H9 (cell line): ENCODE results near the gene LTB4R. TPM values are rescaled to one million over a fixed set of nuclear protein-coding genes. Genes with fewer than 3 reads are reported as not detected.
A peak's percentile ranks its signal among the peaks of the same experiment; 100 is the strongest.

Experiments
- DNase-seq: peaks from one replicate; pipeline ENCODE4 v3.0.0-alpha.2; 2017
- H2AFZ ChIP-seq: one replicate; pipeline ENCODE4 v1.6.1; 2013; ENCODE audit warnings: mild to moderate bottlenecking, low read length, control low read depth, moderate library complexity
- H2AK5ac ChIP-seq: 2 replicates; pipeline ENCODE4 v1.6.1; 2013; ENCODE audit warnings: low read length, control low read depth, mixed read lengths; ENCODE audit not compliant: insufficient read length
- H2BK120ac ChIP-seq: one replicate; pipeline ENCODE4 v1.6.1; 2013; ENCODE audit warnings: low read depth, mild to moderate bottlenecking, low read length, control low read depth, inconsistent platforms; ENCODE audit not compliant: poor library complexity, severe bottlenecking
- H2BK12ac ChIP-seq: 2 replicates; pipeline ENCODE4 v1.6.1; 2013; ENCODE audit warnings: low read length, control low read depth, mixed read lengths, low read depth; ENCODE audit not compliant: insufficient read length
- H2BK15ac ChIP-seq: 2 replicates; pipeline ENCODE4 v1.6.1; 2013; ENCODE audit warnings: low read depth, low read length, control low read depth
- H2BK20ac ChIP-seq: one replicate; pipeline ENCODE4 v1.6.1; 2013; ENCODE audit warnings: low read depth, mild to moderate bottlenecking, low read length, control low read depth, inconsistent platforms; ENCODE audit not compliant: poor library complexity, severe bottlenecking
- H2BK5ac ChIP-seq: 2 replicates; pipeline ENCODE4 v1.6.1; 2013; ENCODE audit warnings: low read length, control low read depth, mixed read lengths; ENCODE audit not compliant: insufficient read length
- H3K14ac ChIP-seq: 2 replicates; pipeline ENCODE4 v1.6.1; 2013; ENCODE audit warnings: low read length, control low read depth; ENCODE audit not compliant: insufficient read depth
- H3K18ac ChIP-seq: 2 replicates; pipeline ENCODE4 v1.6.1; 2013; ENCODE audit warnings: low read depth, mild to moderate bottlenecking, mixed read lengths, low read length, control low read depth; ENCODE audit not compliant: insufficient read length
- H3K23ac ChIP-seq: 2 replicates; pipeline ENCODE4 v1.6.1; 2013; ENCODE audit warnings: low read length, control low read depth, mixed read lengths, low read depth; ENCODE audit not compliant: insufficient read length
- H3K23me2 ChIP-seq: 2 replicates; pipeline ENCODE4 v1.6.1; 2013; ENCODE audit warnings: low read depth, mild to moderate bottlenecking, mixed read lengths, low read length, control low read depth; ENCODE audit not compliant: insufficient read length, poor library complexity, severe bottlenecking
- H3K27ac ChIP-seq: 2 replicates; pipeline ENCODE4 v1.5.1; 2013; ENCODE audit warnings: low read length, control low read depth, mixed read lengths, low read depth; ENCODE audit not compliant: insufficient read length
- H3K27me3 ChIP-seq: 2 replicates; pipeline ENCODE4 v1.6.1; 2013; ENCODE audit warnings: low read length, control low read depth, inconsistent platforms; ENCODE audit not compliant: insufficient read depth
- H3K4ac ChIP-seq: 2 replicates; pipeline ENCODE4 v1.6.1; 2013; ENCODE audit warnings: low read depth, mild to moderate bottlenecking, control low read depth, inconsistent platforms, low read length, moderate library complexity
- H3K4me1 ChIP-seq: 2 replicates; pipeline ENCODE4 v1.6.1; 2013; ENCODE audit warnings: low read length, control low read depth, inconsistent platforms; ENCODE audit not compliant: insufficient read depth
- H3K4me2 ChIP-seq: 2 replicates; pipeline ENCODE4 v1.6.1; 2013; ENCODE audit warnings: low read length, control low read depth, mixed read lengths; ENCODE audit not compliant: insufficient read length, insufficient read depth
- H3K56ac ChIP-seq: 2 replicates; pipeline ENCODE4 v1.6.1; 2013; ENCODE audit warnings: low read depth, mild to moderate bottlenecking, mixed read lengths, low read length, control low read depth; ENCODE audit not compliant: insufficient read length
- H3K79me1 ChIP-seq: 2 replicates; pipeline ENCODE4 v1.6.1; 2013; ENCODE audit warnings: low read depth, mild to moderate bottlenecking, moderate library complexity, low read length, control low read depth, inconsistent platforms; ENCODE audit not compliant: insufficient read depth, poor library complexity, severe bottlenecking
- H3K79me2 ChIP-seq: 2 replicates; pipeline ENCODE4 v1.6.1; 2013; ENCODE audit warnings: low read length, control low read depth, inconsistent platforms; ENCODE audit not compliant: insufficient read depth
- H3K9ac ChIP-seq: 2 replicates; pipeline ENCODE4 v1.6.1; 2013; ENCODE audit warnings: low read length, control low read depth, mixed read lengths; ENCODE audit not compliant: insufficient read length; ENCODE audit errors: extremely low read depth
- H3K9me3 ChIP-seq: one replicate; pipeline ENCODE4 v1.6.1; 2013; ENCODE audit warnings: low read depth, low read length, inconsistent platforms; ENCODE audit not compliant: control insufficient read depth
- H3T11ph ChIP-seq: one replicate; pipeline ENCODE4 v1.6.1; 2013; ENCODE audit warnings: mild to moderate bottlenecking, low read length, control low read depth, inconsistent platforms
- H4K20me1 ChIP-seq: one replicate; pipeline ENCODE4 v1.6.1; 2013; ENCODE audit not compliant: control insufficient read depth, insufficient read length, insufficient read depth
- H4K5ac ChIP-seq: 2 replicates; pipeline ENCODE4 v1.6.1; 2013; ENCODE audit warnings: low read depth, mild to moderate bottlenecking, mixed read lengths, low read length, control low read depth; ENCODE audit not compliant: insufficient read length
- H4K8ac ChIP-seq: replicated peaks from 2 replicates; pipeline ENCODE4 v1.6.1; 2013; ENCODE audit warnings: low read length, control low read depth, mixed read lengths, low read depth; ENCODE audit not compliant: insufficient read length
- H4K91ac ChIP-seq: 2 replicates; pipeline ENCODE4 v1.6.1; 2013; ENCODE audit warnings: low read depth, mild to moderate bottlenecking, moderate library complexity, mixed read lengths, low read length, control low read depth; ENCODE audit not compliant: insufficient read length
- H3K27ac Mint-ChIP-seq, 3 experiments: 2 replicates in 2 of 3; 3 replicates in 1 of 3; pipeline ENCODE4 v1.8.0; 2020 to 2021; ENCODE audit warnings: mixed read lengths in 3 of 3, mild to moderate bottlenecking in 1 of 3, moderate library complexity in 1 of 3
- H3K27me3 Mint-ChIP-seq: 2 replicates; pipeline ENCODE4 v1.8.0; 2021; ENCODE audit warnings: low read depth, mild to moderate bottlenecking, moderate library complexity, mixed read lengths
- H3K36me3 Mint-ChIP-seq, 3 experiments: 2 replicates in 2 of 3; 3 replicates in 1 of 3; pipeline ENCODE4 v1.8.0; 2020 to 2021; ENCODE audit warnings: low read depth in 3 of 3, mixed read lengths in 3 of 3; ENCODE audit not compliant: insufficient read depth in 1 of 3
- H3K4me1 Mint-ChIP-seq, 2 experiments: 2 replicates each; pipeline ENCODE4 v1.8.0; 2020; ENCODE audit warnings: mixed read lengths in 2 of 2
- H3K4me3 Mint-ChIP-seq, 2 experiments: 2 replicates in 1 of 2; 3 replicates in 1 of 2; pipeline ENCODE4 v1.8.0; 2020 to 2021; ENCODE audit warnings: mild to moderate bottlenecking in 2 of 2, mixed read lengths in 2 of 2, moderate library complexity in 1 of 2
- H3K9me3 Mint-ChIP-seq, 2 experiments: 2 replicates in 1 of 2; 3 replicates in 1 of 2; pipeline ENCODE4 v1.8.0; 2020; ENCODE audit warnings: mild to moderate bottlenecking in 2 of 2, mixed read lengths in 2 of 2, moderate library complexity in 1 of 2
- WGBS: extraction: QIAGEN DNeasy Blood & Tissue Kit; methylation state at CpG from one replicate; pipeline ENCODE4 v1.1.7; 2013; ENCODE audit warnings: missing lambda C conversion rate, low lambda C conversion rate, mixed read lengths; ENCODE audit not compliant: insufficient read length; ENCODE audit errors: extremely low coverage; 5-methylcytosine and 5-hydroxymethylcytosine counted together
- total RNA-seq: library from RNA; stranded (reverse); gene quantifications from 2 replicates; pipeline ENCODE4 v1.2.1, GENCODE V29; 2021
- TF ChIP-seq, protein P1 (sequence below): fragments of 200-600 bp; sonication (generic); conservative IDR thresholded peaks from 3 replicates; pipeline ENCODE4 v1.8.0; 2021; ENCODE audit warnings: antibody characterized with exemption, mild to moderate bottlenecking

The LTB4R gene
- total RNA-seq, 1 experiment from 2014 or later, result 8.9 TPM

DNA sequence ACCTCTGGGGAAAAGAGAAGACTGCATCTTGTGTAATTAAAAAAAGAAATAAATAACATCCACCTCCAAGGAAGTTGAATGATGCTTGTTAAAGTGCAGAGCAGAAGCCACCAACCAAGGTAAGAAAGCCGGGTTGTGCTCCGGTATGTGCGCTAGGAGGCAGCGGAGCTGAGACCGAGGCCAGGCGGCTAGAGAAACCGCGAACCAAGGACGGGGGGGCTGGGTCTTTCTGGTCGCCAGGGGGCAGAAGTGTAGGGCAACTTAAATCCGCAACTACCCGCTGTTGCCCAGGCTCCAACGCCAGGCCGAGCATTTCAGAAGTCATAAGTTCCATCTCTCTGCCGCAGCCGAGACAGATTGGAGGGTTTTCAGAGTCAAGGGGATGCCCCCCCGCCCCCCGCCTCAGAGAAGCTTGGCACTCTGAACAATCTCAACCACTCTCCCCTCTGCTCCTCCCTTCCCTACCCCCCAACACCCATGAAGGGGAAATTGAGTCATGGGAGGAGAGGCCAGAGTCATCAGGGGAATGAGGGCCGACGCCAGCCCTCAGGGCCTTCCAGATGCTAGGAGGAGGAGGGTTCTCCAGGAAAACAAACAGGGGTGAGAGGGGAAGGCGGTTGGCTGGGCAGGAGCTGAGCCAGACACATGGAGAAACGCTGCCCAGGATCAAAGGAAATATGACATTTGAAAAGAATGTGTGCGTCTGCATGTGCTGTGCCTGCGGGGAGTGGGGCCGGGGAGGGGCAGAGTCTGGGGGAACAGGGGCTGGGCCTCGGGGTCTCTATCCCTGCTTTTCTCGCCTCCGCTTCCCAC, 54.5 kb downstream of the LTB4R start:
- no peaks in the 10 kb centered on the region for H3K79me1 ChIP-seq
- H2BK5ac ChIP-seq, result no peak overlapping the region
- H3K4me2 ChIP-seq, result peak overlapping the region; percentile 69
- H3K23me2 ChIP-seq, result peaks cover 19% of the 10 kb centered on the region
- H3K14ac ChIP-seq, result no peak overlapping the region
- H4K5ac ChIP-seq, result no peak overlapping the region
- WGBS, result no CpG with 5 or more reads among the region's 28 CpGs
- no peak overlapping the region for H3K23ac ChIP-seq
- Mint-ChIP-seq H3K27ac (peak overlapping the region in 2 of 3 experiments; percentile 14 to 66; a peak in 2 of 7 replicates), H3K4me3 (peak overlapping the region; percentile 77 to 93), H3K27me3 (peaks cover 39% of the 10 kb centered on the region), H3K4me1 (peaks cover 16 to 17% of the 10 kb centered on the region in 2 experiments), H3K9me3 (no peaks in the 10 kb centered on the region), H3K36me3 (no peaks in the 10 kb centered on the region)
- no peak overlapping the region for H3K56ac ChIP-seq
- no peak overlapping the region for H2BK20ac ChIP-seq
- H4K8ac ChIP-seq, result no peak overlapping the region
- no peak overlapping the region for H2BK15ac ChIP-seq
- H3K9me3 ChIP-seq, result no peaks in the 10 kb centered on the region
- H3K27me3 ChIP-seq, result no peaks in the 10 kb centered on the region; the same call in 1 of the 2 replicates
- no peak overlapping the region for H3K4ac ChIP-seq
- H2BK120ac ChIP-seq, result no peak overlapping the region
- no peak overlapping the region for H4K91ac ChIP-seq
- no peaks in the 10 kb centered on the region for H4K20me1 ChIP-seq
- no peaks in the 10 kb centered on the region; the same call in 1 of the 2 replicates for H3K4me1 ChIP-seq
- H3K18ac ChIP-seq, result no peak overlapping the region
- peak; percentile 92 for DNase-seq
- H3K27ac ChIP-seq, result no peak overlapping the region
- no peak overlapping the region for H2AFZ ChIP-seq
- H2BK12ac ChIP-seq, result no peak overlapping the region
- TF ChIP-seq, protein P1, sequence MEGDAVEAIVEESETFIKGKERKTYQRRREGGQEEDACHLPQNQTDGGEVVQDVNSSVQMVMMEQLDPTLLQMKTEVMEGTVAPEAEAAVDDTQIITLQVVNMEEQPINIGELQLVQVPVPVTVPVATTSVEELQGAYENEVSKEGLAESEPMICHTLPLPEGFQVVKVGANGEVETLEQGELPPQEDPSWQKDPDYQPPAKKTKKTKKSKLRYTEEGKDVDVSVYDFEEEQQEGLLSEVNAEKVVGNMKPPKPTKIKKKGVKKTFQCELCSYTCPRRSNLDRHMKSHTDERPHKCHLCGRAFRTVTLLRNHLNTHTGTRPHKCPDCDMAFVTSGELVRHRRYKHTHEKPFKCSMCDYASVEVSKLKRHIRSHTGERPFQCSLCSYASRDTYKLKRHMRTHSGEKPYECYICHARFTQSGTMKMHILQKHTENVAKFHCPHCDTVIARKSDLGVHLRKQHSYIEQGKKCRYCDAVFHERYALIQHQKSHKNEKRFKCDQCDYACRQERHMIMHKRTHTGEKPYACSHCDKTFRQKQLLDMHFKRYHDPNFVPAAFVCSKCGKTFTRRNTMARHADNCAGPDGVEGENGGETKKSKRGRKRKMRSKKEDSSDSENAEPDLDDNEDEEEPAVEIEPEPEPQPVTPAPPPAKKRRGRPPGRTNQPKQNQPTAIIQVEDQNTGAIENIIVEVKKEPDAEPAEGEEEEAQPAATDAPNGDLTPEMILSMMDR, result peak; percentile 95
- no peak overlapping the region for H3K9ac ChIP-seq
- no peak overlapping the region for H3T11ph ChIP-seq
- H3K79me2 ChIP-seq, result no peaks in the 10 kb centered on the region
- no peak overlapping the region for H2AK5ac ChIP-seq
